Calu3 (cell line): ENCODE measurements around the gene STX8. TPM values are rescaled to one million over a fixed set of nuclear protein-coding genes. Genes with fewer than 3 reads are reported as not detected.

Source experiments
- Bru-seq: library from RNA; stranded (reverse); fragments of 400-500 nt; gene quantifications from one replicate; lab custom pipeline; 2021; lab: Mats Ljungman, UMichigan
- BruChase-seq, 2 experiments: library from RNA; stranded (reverse); fragments of 400-500 nt; gene quantifications; one replicate each; lab custom pipeline; 2021; lab: Mats Ljungman, UMichigan
- BruUV-seq: library from RNA; stranded (reverse); fragments of 400-500 nt; replicated peaks from 2 replicates; lab custom pipeline; 2021; lab: Mats Ljungman, UMichigan
- CTCF ChIA-PET: fragments of 300-600 bp; sonication (Branson Sonifier 250); formaldehyde crosslinking; loops from one replicate; lab custom pipeline; 2022; ENCODE audit warnings: antibody characterized with exemption; lab: Charles Lee
- DNase-seq: peaks from one replicate; pipeline ENCODE4 v3.0.0; 2022
- H3K27ac Mint-ChIP-seq: one replicate; pipeline ENCODE4 v1.8.0; 2022; ENCODE audit warnings: mixed read lengths; ENCODE audit not compliant: unreplicated experiment
- H3K27me3 Mint-ChIP-seq: one replicate; pipeline ENCODE4 v1.8.0; 2022; ENCODE audit warnings: mixed read lengths; ENCODE audit not compliant: unreplicated experiment
- H3K36me3 Mint-ChIP-seq: one replicate; pipeline ENCODE4 v1.8.0; 2022; ENCODE audit warnings: mild to moderate bottlenecking, moderate library complexity, mixed read lengths; ENCODE audit not compliant: insufficient read depth, unreplicated experiment
- H3K4me1 Mint-ChIP-seq: one replicate; pipeline ENCODE4 v1.8.0; 2022; ENCODE audit warnings: mild to moderate bottlenecking, low read depth, mixed read lengths; ENCODE audit not compliant: unreplicated experiment
- H3K4me3 Mint-ChIP-seq: one replicate; pipeline ENCODE4 v1.8.0; 2022; ENCODE audit warnings: mild to moderate bottlenecking, low read depth, moderate library complexity, mixed read lengths; ENCODE audit not compliant: unreplicated experiment
- H3K9me3 Mint-ChIP-seq: one replicate; pipeline ENCODE4 v1.8.0; 2022; ENCODE audit warnings: low read depth, mixed read lengths; ENCODE audit not compliant: unreplicated experiment
- intact Hi-C: fragments of 100-400 bp; cut with micrococcal nuclease; formaldehyde crosslinking; loops from one replicate; pipeline ENCODE4 v1.10.0; 2022; ENCODE audit not compliant: unreplicated experiment
- long read RNA-seq: library from polyadenylated mRNA; stranded (forward); transcript quantifications from one replicate; pipeline ENCODE4 v2.0.0, GENCODE V29; 2022
- total RNA-seq: library from RNA; stranded (reverse); gene quantifications from 2 replicates; pipeline ENCODE4 v1.2.3, GENCODE V29; 2022
- TF ChIP-seq, protein P1 (sequence below): fragments of 200-600 bp; IDR thresholded peaks from one replicate; pipeline ENCODE4 v1.8.0; 2022; ENCODE audit warnings: antibody characterized with exemption; ENCODE audit not compliant: unreplicated experiment

Gene STX8, protein sequence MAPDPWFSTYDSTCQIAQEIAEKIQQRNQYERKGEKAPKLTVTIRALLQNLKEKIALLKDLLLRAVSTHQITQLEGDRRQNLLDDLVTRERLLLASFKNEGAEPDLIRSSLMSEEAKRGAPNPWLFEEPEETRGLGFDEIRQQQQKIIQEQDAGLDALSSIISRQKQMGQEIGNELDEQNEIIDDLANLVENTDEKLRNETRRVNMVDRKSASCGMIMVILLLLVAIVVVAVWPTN
- total RNA-seq (31.6 and 32.4 TPM in 2 replicates), Bru-seq, nascent RNA (percentile 54 among the genes with signal in this experiment), BruChase-seq, experiment 1, labeled RNA remaining after a 6-hour chase (percentile 54 among the genes with signal in this experiment), BruChase-seq, experiment 2, labeled RNA remaining after a 2-hour chase (percentile 49 among the genes with signal in this experiment)
- long read RNA-seq, transcript STX8-212 (6 exons, 638 nt), result minor isoform, 6 of 46 reads
- long read RNA-seq, transcript STX8-201 (8 exons, 1,246 nt), result major isoform, 35 of 46 reads
- long read RNA-seq, partial matches to known transcripts, result 2 of 46 reads
- long read RNA-seq, other reads (novel, unspliced or antisense), result 3 of 46 reads

DNA sequence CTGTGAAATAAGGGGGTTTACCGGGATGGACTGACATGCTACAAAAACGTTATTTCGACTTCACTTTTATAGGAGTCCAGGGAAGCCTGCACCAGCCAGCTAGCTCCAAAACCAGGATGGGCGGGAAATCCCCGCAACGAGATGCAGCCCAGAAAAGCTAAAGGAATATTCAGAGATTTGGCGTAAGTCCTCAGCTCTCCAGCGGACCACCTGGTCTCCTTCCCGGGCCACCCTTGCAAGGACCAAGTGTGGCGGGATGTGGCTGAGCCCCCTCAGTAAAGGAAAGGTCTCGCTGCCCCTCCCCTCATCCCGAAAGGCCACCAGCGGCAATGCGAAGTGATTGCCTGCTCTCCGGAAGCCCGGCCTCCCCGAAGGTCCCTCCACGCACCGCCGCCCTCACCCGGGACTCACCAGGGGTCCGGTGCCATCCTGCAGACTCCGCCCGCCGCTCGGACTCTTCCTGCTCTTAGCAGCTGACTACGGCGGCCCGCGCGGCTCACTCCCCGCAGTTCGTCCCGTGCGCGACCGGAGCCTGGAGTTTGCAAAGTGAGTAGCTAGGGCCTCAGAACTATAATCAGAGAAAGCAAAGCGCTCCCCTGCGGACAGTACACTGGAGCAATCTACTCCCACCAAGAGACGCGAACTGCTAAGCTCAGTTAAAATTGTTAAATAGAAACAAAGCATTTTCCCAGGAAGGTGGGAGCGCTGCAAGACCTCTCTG, at the start of gene STX8:
Gene STX8, minus strand, starts transcription at position 440 of the 721 bp plus-strand sequence. Its CDS starts 12 bp downstream, at position 428.
- CTCF ChIA-PET, result interaction anchor here (0.9 to 1.0 kb wide), 2 partner anchors 70 to 193 kb away, joined by 3 to 4 read pairs; partner anchors contain the start of gene USP43
- BruUV-seq, result no TSS peak

DNA sequence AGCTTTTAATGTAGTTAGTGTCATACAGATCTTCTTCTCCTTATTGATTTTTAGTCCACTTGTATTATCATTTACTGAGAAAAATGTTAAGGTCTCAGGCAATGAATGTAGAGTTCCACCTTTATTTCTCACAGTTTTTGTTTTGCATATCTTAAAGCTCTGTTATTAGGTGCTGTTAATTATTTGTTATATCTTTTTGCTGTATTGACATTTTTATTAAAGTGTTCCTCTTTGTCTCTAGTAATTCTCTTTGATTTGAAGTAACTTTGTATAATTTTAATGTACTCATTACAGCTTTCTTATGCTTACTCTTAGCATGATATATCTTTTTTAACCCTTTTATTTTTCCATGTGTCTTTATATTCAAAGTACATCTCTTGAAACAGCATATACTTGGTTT, 47.3 kb upstream of the STX8 start:
- Mint-ChIP-seq H3K4me1 (no peaks in the 10 kb centered on the region), H3K27ac (no peak overlapping the region), H3K9me3 (no peaks in the 10 kb centered on the region), H3K27me3 (no peaks in the 10 kb centered on the region), H3K36me3 (no peaks in the 10 kb centered on the region), H3K4me3 (no peak overlapping the region)
- no peak for DNase-seq
- TF ChIP-seq, protein P1, sequence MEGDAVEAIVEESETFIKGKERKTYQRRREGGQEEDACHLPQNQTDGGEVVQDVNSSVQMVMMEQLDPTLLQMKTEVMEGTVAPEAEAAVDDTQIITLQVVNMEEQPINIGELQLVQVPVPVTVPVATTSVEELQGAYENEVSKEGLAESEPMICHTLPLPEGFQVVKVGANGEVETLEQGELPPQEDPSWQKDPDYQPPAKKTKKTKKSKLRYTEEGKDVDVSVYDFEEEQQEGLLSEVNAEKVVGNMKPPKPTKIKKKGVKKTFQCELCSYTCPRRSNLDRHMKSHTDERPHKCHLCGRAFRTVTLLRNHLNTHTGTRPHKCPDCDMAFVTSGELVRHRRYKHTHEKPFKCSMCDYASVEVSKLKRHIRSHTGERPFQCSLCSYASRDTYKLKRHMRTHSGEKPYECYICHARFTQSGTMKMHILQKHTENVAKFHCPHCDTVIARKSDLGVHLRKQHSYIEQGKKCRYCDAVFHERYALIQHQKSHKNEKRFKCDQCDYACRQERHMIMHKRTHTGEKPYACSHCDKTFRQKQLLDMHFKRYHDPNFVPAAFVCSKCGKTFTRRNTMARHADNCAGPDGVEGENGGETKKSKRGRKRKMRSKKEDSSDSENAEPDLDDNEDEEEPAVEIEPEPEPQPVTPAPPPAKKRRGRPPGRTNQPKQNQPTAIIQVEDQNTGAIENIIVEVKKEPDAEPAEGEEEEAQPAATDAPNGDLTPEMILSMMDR, result no peak
- CTCF ChIA-PET, result interaction anchor here (0.6 kb wide), 1 partner anchor 990 kb away, joined by 3 read pairs; no protein-coding TSS in a partner anchor
- intact Hi-C loops, result no loop called here
- no TSS peak for BruUV-seq

More for the DNA sequence above, at the start of gene STX8:
- no peaks in the 10 kb centered on the region for H3K9me3 Mint-ChIP-seq
- intact Hi-C loops, result loop anchor here (5.0 to 10.0 kb wide), 2 partner anchors 72 to 99 kb away; partner anchors contain the start of gene USP43
- peaks cover 14% of the 10 kb centered on the region for H3K4me1 Mint-ChIP-seq
- no peaks in the 10 kb centered on the region for H3K27me3 Mint-ChIP-seq
- TF ChIP-seq, protein P1, result no peak
- peak within 1 kb of the TSS; percentile 100 for H3K4me3 Mint-ChIP-seq
- H3K36me3 Mint-ChIP-seq, result peaks cover 18% of the 10 kb centered on the region
- peak within 1 kb of the TSS; percentile 88 for H3K27ac Mint-ChIP-seq
- peak; percentile 85 for DNase-seq

DNA sequence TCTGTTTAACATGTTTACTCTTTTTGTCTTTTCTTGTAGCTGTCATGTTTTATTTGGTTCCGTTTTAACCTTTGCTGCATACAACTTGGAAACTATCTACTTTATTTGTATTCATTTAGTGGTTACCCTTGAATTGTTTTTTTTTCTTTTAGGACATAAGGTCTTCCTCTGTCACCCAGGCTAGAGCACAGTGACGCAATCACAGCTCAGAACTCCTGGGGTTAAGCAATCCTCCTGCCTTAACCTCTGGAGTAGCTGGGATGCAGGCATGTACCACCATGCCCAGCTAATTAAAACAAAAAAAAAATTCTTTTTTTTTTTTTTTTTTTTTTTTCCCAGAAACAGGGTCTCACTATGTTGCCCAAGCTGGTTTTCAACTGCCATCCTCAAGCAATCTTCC, 39.9 kb upstream of the STX8 start:
- H3K9me3 Mint-ChIP-seq, result no peaks in the 10 kb centered on the region
- H3K4me1 Mint-ChIP-seq, result no peaks in the 10 kb centered on the region
- H3K27ac Mint-ChIP-seq, result no peak overlapping the region
- TF ChIP-seq, protein P1, result no peak
- CTCF ChIA-PET, result no interaction called here
- no peaks in the 10 kb centered on the region for H3K27me3 Mint-ChIP-seq
- H3K36me3 Mint-ChIP-seq, result no peaks in the 10 kb centered on the region
- BruUV-seq, result no TSS peak
- no peak for DNase-seq
- H3K4me3 Mint-ChIP-seq, result no peak overlapping the region
- intact Hi-C loops, result no loop called here

DNA sequence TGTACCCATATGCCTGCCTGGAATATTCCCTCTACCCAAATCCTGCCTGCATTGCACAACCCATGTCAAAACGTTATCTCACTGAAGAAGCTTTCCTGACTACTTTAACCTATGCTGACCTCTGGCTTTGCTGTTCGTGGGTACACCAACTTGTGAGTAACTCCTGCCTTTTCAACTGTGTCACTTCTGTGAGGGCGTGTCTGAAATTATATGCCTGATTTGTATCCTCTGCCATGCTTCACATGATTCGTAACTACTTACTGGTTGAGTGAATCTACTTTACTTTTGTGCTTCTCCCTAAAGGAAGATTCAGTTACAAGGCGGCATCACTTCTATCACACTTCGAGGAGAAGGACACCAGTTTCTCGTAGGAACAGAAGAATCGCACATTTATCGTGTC, 36.4 kb upstream of the STX8 start:
- no peaks in the 10 kb centered on the region for H3K4me1 Mint-ChIP-seq
- TF ChIP-seq, protein P1, result no peak
- no peaks in the 10 kb centered on the region for H3K9me3 Mint-ChIP-seq
- no peak overlapping the region for H3K4me3 Mint-ChIP-seq
- DNase-seq, result no peak
- H3K36me3 Mint-ChIP-seq, result no peaks in the 10 kb centered on the region
- CTCF ChIA-PET, result interaction anchor here (0.6 kb wide), 1 partner anchor 922 kb away, joined by 3 read pairs; no protein-coding TSS in a partner anchor
- H3K27me3 Mint-ChIP-seq, result peaks cover 12% of the 10 kb centered on the region
- BruUV-seq, result no TSS peak
- H3K27ac Mint-ChIP-seq, result no peak overlapping the region
- intact Hi-C loops, result no loop called here
